ACHN (cell line): ENCODE data around the gene FAM184A.

ENCODE experiments used
- DNase-seq: peaks from one replicate; pipeline ENCODE4 v3.0.0-alpha.2; 2015
- in situ Hi-C: cut with HindIII; loops from 2 replicates; pipeline ENCODE4 v1.10.0; 2017; ENCODE audit warnings: low sequenced_read_pairs, low pct_ligation_motif_present, low pct_unique_long_range_greater_than_20kb

Gene FAM184A

DNA sequence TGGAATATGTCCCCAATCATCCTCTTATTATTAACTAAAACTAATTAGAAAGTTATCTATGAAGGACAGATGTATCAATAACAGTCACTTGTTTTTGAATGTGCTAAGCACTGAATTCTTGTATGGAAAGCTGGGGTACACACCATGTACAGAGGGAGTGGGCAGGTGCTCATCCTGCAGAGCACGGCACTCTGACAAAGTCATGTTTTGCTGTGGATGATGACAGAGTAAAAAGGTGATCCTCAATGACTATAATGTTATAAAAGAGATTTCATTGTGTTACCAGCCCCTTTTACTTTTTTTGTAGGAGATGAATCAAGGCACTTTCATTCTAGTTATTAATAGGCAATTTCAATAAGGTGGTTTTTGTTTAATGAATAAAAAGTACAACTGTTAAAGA lies 92.2 kb downstream of the FAM184A start:
- in situ Hi-C loops, result no loop called here
- DNase-seq, result no peak

DNA sequence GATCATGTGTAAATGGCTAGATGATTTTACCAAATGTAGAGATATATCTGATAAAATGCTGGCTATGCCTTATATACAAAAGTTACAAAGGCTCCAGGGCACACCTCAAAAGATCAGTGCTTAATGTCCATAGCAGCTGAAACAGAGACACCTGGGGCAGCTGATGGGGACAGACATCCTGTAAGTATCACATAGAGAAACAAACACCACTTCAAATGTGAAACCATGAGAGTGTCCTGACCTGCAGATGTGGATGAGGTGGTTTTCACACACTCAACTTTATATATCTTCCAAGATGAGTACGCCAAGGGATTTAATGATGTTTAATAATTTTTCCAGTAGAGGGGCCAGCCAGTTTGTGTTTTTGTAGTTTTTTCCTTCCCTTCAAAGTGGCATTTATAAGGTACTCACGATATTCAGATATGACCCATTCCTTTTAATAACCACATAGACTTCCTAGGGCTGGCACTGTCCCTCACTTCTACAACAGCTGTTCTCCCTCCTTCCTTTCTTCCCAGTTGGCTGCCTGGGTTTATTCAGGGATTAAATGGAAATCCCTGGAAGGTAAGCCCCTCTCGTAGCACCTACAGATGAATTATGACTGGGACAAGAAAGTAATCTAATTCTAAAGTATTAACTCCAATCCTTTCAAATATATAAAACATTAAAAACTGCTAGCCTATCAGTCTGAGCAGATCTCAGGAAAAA lies 93.2 kb downstream of the FAM184A start:
- in situ Hi-C loops, result no loop called here

DNA sequence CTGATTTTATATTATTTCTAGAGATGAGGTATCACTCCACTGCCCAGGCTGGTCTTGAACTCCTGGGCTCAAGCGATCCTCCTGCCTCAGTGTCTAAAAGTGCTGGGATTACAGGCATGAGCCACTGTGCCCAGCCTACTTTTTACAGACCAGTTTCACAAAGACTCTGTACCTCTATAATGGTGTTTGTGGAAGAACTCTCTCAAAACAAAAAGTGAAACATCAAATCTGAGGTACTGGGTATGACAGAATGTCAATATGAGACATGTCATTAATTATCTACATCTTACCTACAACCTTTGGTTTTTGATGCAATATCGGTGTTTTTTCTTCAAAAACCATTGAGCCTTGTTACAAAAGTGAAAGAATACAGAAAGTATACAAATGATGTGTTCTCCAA lies 94.1 kb downstream of the FAM184A start:
- in situ Hi-C loops, result no loop called here
- no peak for DNase-seq

More for the DNA sequence above, 93.2 kb downstream of the FAM184A start:
- no peak for DNase-seq

DNA sequence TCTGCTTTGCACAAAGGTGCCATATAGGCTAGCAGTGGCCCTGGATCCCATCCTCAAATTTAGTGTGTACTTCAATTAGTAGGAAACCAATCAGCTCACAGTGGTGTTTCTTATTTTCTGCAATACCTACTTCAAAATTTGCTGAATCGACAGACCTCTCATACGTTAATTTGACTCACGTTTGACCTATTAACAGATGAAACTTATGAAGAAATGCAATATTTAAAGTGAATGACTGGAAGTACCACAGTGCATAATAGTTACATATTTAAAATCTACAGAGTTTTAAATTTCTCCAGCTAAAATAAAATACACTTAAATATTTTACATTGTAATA lies 95.9 kb downstream of the FAM184A start:
- DNase-seq, result no peak
- in situ Hi-C loops, result no loop called here

DNA sequence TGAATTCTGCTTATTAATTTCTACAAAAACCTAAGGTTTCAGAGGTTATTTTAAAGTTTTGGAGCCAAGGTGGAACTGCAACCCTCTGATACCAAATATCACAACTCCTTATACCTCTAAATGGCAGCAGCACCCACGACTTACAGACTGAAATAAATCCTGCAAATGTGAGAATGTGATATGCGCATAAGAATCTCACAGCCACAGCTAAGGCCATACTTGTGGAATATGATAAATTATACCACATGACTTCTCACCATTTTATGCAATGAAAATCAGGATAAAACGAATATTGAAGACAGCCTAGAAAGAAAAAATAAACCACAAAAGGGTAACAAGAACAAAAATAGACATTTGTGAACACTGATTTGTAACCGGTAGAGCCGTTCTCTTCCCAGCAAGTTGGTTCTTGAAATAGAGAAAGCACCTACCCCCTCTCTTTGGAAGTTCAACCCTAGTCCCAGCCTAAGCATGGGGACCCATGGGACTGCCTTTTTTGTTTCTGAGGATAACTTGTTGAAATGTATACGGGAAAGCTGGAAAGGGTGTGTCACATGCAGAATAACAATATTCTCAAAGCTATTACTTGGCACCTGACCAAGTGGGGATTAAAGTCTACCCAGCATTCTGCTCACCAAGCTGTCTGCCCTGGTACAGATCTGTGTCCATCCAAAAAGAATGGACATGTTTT lies 96.4 kb downstream of the FAM184A start:
- in situ Hi-C loops, result no loop called here
- DNase-seq, result no peak

DNA sequence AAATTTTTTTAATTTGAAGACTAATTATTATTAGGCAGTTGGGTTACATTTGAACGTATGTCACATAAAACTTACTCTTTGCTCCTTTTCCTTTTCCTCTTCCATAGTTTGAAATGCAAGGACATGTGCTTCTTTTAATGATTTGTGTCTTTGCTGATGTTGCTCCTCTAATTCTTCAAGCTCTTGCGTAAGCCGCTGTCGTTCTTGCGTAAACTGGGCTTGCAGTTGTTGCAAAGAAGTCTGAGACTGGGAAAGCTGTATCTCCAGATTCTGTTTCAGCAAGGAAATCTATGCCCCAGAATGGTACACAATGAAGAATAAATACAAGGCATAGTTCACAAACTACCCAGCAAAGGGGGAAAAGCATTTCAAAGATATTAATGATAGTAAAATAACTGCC lies 98.4 kb downstream of the FAM184A start:
- no peak for DNase-seq
- in situ Hi-C loops, result no loop called here

DNA sequence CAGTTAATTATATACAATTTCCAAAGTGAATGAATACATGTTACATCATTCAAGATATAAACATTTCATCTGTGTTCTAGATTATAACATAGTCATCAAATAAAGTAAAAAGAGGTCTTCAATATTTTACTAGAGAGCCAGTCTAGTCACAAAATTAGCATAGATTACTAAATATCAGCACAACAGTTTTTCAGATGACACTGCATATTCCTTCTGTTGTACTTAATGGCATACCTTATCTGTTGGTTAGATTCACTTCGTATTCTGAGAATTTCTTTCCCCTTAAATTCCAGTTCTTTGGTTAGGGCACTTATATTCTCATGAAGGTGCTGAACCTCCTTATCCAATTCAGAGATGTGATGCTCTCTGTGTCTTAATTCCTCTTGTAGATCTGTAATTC lies 103.7 kb downstream of the FAM184A start:
- DNase-seq, result no peak
- in situ Hi-C loops, result no loop called here

DNA sequence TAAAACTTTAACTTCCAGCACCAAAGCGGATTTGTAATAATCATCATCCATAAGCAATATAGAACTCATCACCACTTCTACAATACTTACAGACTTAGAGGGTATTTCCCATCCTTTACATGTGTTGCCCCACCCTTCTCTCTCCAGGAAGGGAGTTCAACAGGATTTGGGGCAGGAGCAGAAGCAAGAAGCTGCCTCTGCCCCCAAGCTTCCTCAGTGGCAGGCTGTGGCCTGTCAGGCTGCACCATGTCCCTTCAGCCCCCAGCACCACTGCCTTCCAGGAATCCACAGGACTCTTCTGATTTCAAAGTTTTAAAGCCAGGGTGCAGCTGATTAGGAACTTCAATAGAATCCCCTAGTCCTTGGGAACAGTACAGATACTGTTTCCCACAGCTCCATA lies 106.8 kb downstream of the FAM184A start:
- DNase-seq, result no peak
- in situ Hi-C loops, result no loop called here

DNA sequence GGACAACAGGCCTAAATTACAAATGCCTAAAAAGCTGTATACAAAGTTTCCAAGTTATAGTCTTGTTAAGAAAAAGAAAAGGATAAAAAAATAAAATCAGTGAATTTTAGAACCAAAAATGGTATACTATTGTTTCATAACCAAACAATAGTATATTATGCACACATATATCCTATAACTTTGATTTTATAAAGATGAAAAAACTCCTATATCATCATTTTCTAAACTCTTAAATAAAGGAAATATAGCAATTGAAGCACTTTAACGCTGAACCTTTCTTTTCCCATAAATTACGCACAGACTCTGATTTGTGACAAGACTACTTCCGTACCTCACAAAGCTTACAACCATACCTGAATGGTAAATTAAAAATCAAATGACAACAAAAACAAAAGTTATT lies 107.6 kb downstream of the FAM184A start:
- in situ Hi-C loops, result no loop called here

DNA sequence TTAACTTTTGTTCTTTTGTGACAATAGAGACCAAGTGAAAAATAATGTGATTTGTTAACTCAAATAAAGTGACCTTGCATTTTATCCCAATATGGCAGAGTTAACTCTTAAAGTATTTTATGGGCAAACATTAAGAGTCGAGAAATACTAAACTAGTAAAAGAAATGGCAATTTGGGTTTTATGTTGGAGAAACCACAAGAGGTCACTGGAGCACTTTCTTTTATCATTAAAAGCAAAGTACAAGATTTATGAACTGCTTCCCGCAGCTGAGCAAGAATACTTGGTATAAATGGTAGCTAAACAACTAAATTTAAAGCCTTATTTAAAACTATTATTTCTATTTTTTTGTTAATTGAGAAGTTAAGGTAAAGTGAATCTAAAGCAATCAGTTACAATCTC lies 110.0 kb downstream of the FAM184A start:
- peak; percentile 37 for DNase-seq
- in situ Hi-C loops, result no loop called here

More for the DNA sequence above, 107.6 kb downstream of the FAM184A start:
- no peak for DNase-seq

DNA sequence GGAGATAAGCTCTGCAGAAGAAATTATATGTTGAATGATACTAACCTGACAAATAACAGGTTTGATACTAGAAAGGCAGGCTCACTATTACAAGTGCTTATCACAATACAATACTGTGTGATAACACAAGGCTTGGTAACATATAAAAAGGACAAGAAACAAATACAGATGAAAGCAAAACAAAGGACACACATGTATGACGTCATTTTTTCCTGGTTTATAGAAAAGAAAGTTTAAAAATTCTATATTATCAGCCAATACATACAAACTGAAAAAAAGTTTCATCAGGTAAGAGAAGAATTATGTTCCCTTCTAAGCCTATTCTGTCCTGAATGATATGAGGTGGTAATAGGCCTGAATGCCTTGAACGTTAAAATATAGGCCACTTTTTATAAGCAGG lies 111.2 kb downstream of the FAM184A start:
- in situ Hi-C loops, result no loop called here
- DNase-seq, result no peak

DNA sequence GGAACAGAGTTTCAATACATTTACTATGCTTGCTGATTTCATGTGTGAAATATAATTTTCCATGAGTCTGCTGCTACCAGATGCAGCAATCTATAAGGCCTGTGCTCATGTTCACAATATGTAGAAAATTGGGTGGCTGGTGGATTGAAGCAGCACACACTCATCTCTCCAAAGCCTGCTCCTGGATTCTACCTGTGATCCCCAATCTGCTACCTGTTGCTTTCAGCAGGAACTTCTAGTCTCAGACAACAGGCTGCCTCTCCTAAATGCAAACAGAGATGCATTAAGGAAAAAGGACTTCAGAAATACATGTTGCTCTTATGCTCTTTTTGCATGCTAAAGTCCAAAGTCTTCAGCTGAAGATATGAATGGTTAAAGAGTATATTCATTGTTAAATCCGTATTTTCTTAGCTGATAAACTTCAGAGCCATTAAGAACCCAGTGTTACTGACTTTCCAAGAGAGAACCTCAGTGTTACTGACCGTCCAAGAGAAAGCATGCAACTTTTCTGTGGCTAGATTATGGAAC lies 112.6 kb downstream of the FAM184A start:
- in situ Hi-C loops, result no loop called here
- no peak for DNase-seq

DNA sequence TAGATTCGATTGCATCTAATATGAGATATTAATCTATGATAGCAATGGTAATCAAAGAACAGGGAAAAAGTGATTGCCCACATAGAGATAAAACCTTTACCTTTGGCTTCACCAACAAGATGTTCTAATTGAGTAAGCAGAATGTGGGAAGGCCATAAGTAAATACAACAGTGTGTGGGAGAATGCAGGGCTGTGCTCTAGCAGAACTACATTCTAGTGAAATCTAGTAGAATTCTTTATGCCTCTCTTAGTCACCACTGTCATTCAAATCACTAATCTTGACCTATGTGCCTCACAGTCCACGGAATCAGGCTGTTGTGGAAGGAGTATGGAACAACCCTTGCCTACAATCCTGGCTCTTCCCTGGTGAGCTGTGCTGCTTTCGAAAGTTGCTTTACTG lies 113.1 kb downstream of the FAM184A start:
- in situ Hi-C loops, result no loop called here
- no peak for DNase-seq

DNA sequence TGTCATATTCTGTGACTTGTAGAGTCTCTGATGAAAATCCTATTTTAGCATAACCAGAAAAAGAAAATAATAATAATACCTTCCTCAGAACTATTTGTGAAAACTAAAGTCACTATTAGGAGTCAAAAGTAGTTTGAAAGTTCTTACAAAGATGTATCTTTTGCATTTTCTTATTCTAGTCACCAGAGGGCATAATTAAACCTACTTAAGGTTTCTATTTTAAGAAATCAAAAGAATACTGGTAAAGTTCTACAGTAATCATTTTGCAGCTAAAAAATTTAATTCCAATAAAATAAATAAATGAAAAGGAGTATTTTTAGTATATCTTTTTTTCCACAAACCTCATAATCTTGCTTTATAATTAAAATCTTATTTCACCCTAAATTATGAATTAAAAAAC lies 115.5 kb downstream of the FAM184A start:
- peak; percentile 17 for DNase-seq
- in situ Hi-C loops, result no loop called here

DNA sequence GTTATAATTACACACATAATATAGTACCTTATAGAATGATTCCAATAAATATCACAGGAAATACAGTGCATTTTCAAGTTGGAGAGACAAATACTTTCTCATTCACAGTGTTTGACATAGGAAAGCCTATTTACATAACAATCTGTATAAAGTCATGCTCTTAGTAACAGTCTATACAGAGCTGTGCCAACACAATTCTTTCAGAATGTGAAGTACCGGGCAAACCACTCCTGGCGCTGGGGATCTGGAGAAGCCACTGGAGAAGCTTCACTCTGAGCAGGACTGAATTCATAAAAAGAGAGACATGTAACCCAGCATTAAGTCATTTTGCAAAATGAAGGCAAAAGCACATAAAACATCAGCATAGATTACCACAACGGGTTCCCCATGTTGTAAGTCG lies 118.6 kb downstream of the FAM184A start:
- no peak for DNase-seq
- in situ Hi-C loops, result no loop called here

DNA sequence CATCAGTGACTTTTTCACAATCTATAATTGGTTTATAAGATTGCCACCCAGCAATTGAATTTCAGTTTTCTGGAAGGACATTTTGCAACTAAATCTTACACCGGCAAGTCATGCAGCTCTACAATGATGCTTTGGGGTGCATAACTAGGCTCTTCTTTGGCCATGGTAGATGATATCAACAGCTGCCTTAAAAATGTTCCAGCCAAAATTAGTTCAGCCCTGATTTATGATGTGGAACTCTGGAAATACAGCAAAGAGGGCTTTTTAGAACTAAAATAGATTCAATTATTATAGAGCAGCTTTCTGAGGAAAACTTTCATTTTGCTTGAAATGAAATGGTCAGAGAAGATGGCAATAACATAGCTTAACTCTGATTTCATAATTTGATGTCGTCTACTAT lies 125.1 kb downstream of the FAM184A start:
- in situ Hi-C loops, result no loop called here
- no peak for DNase-seq

DNA sequence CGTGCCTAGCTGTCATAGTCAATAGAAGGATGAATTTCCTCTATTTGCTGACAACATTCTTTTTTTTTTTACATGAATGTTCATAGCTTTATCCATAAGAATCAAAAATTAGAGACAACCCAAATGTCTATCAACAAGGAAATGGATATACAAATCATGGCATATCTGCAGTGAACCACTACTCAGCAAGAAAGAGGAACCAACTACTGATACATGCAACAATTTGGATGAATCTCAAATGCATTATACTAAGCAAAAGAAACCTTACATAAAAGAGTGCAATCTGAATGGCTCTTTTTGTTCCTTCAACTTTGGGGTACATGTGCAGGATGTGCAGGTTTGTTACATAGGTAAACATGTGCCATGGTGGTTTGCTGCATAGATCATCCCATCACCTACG lies 125.8 kb downstream of the FAM184A start:
- no peak for DNase-seq
- in situ Hi-C loops, result no loop called here

DNA sequence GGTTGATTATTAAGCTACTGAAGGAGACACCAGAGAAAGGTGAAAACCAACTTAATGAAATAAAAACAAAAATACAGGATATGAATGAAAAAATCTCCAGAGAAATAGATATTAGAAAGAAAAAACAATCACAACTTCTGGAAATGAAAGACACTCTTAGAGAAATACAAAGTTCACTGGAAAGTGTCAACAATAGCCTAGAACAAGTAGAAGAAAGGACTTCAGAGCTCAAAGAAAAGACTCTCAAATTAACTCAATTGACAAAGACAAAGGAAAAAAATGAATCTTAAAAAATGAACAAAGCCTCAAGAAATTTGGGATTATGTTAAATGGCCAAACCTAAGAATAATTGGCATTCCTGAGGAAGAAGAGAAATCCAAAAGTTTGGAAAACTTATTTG lies 133.2 kb downstream of the FAM184A start:
- in situ Hi-C loops, result no loop called here
- no peak for DNase-seq

DNA sequence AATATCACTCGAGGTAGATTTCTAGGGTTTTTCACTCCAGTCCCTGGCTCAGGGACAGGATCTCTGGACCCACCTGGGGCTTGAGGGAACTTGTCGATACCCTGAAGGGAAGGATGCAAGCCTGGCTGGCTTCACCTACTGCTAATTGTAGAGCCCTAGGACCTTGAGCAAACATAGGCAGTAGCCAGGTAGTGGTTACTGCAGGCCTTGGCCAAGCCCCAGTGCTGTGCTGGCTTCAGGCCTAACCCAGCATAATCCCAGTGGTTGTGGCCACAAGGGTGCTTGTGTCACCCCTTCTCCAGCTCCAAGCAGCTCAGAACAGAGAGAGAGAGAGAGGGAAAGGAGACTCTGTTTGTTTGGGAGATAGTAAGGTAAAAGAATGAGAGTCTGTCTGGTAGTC lies 137.7 kb downstream of the FAM184A start:
- no peak for DNase-seq
- in situ Hi-C loops, result no loop called here

DNA sequence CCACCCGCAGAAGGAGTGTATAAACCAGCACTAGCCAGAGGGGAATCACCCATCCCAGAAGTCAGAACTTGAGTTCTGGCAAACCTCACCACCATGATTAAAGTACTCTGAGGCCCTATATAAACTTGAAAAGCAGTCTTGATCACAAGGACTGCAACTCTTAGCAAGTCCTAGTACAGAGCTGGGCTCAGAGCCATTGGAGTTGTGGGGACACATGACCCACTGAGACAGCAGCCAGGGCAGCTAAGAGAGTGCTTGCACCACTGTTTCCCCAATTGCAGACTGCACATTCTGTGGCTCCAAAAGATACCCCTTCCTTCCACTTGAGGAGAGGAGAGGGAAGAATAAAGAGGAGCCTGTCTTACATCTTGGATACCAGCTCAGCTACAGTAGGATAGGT lies 138.8 kb downstream of the FAM184A start:
- no peak for DNase-seq
- in situ Hi-C loops, result no loop called here
